Parathyroid adenoma (tissue), 2 donors: Measurements from ENCODE around the gene TENM4.

ENCODE experiments used
- H2AFZ ChIP-seq: fragments of 300-600 bp; sonication (generic); one replicate; pipeline ENCODE4 v1.7.0; 2017; ENCODE audit warnings: antibody characterized with exemption, mild to moderate bottlenecking
- H3K27ac ChIP-seq: fragments of 300-600 bp; sonication (generic); one replicate; pipeline ENCODE4 v1.7.0; 2017
- H3K27me3 ChIP-seq: fragments of 300-600 bp; sonication (generic); one replicate; pipeline ENCODE4 v1.7.0; 2017; ENCODE audit warnings: low read length; ENCODE audit not compliant: control insufficient read depth, insufficient read depth
- H3K36me3 ChIP-seq: fragments of 300-600 bp; sonication (generic); one replicate; pipeline ENCODE4 v1.7.0; 2017; ENCODE audit warnings: low read length; ENCODE audit not compliant: control insufficient read depth, insufficient read depth
- H3K4me1 ChIP-seq: fragments of 300-600 bp; sonication (generic); one replicate; pipeline ENCODE4 v1.7.0; 2017; ENCODE audit warnings: control low read depth
- H3K4me2 ChIP-seq: fragments of 300-600 bp; sonication (generic); one replicate; pipeline ENCODE4 v1.7.0; 2017; ENCODE audit warnings: low read length
- H3K4me3 ChIP-seq: fragments of 300-600 bp; sonication (generic); one replicate; pipeline ENCODE4 v1.7.0; 2017; ENCODE audit warnings: low read depth, low read length
- H3K79me2 ChIP-seq: fragments of 300-600 bp; sonication (generic); one replicate; pipeline ENCODE4 v1.7.0; 2017; ENCODE audit warnings: control low read depth
- H3K9ac ChIP-seq: fragments of 300-600 bp; sonication (generic); one replicate; pipeline ENCODE4 v1.7.0; 2017; ENCODE audit warnings: mild to moderate bottlenecking
- H3K9me3 ChIP-seq: fragments of 300-600 bp; sonication (generic); one replicate; pipeline ENCODE4 v1.7.0; 2017; ENCODE audit warnings: low read length; ENCODE audit not compliant: control insufficient read depth
- TF ChIP-seq, protein P1 (sequence below): fragments of 300-600 bp; sonication (generic); IDR thresholded peaks from one replicate; pipeline ENCODE4 v1.7.0; 2017; ENCODE audit warnings: antibody characterized with exemption, mild to moderate bottlenecking
- donor health status: primary hyperparathyroidism.

TENM4 gene

DNA sequence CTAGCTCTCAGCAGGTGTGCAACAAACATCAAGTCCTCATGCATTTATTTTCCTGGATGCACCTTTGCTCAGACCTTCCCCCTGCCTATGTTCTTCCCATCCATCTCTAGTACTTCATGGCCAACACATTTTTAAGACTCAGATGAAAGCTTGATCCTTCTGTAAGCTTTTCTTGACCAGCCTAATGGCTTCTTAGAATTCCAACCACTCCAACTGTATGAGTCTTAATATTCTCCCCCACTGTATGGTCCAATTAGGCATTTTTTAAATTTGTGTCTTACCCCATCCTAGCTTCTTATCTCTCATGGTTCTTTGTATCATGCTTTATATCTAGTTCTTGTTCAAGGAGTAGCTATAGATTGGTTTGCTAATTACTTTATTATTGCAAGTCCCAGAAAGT is 44.8 kb downstream of the TENM4 start:
- H2AFZ ChIP-seq, result no peak overlapping the region
- TF ChIP-seq, protein P1, sequence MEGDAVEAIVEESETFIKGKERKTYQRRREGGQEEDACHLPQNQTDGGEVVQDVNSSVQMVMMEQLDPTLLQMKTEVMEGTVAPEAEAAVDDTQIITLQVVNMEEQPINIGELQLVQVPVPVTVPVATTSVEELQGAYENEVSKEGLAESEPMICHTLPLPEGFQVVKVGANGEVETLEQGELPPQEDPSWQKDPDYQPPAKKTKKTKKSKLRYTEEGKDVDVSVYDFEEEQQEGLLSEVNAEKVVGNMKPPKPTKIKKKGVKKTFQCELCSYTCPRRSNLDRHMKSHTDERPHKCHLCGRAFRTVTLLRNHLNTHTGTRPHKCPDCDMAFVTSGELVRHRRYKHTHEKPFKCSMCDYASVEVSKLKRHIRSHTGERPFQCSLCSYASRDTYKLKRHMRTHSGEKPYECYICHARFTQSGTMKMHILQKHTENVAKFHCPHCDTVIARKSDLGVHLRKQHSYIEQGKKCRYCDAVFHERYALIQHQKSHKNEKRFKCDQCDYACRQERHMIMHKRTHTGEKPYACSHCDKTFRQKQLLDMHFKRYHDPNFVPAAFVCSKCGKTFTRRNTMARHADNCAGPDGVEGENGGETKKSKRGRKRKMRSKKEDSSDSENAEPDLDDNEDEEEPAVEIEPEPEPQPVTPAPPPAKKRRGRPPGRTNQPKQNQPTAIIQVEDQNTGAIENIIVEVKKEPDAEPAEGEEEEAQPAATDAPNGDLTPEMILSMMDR, result no peak
- no peaks in the 10 kb centered on the region for H3K9me3 ChIP-seq
- no peaks in the 10 kb centered on the region for H3K4me1 ChIP-seq
- no peaks in the 10 kb centered on the region for H3K79me2 ChIP-seq
- no peak overlapping the region for H3K4me3 ChIP-seq
- no peak overlapping the region for H3K9ac ChIP-seq
- H3K27me3 ChIP-seq, result no peaks in the 10 kb centered on the region
- no peaks in the 10 kb centered on the region for H3K36me3 ChIP-seq
- no peak overlapping the region for H3K4me2 ChIP-seq
- no peak overlapping the region for H3K27ac ChIP-seq

DNA sequence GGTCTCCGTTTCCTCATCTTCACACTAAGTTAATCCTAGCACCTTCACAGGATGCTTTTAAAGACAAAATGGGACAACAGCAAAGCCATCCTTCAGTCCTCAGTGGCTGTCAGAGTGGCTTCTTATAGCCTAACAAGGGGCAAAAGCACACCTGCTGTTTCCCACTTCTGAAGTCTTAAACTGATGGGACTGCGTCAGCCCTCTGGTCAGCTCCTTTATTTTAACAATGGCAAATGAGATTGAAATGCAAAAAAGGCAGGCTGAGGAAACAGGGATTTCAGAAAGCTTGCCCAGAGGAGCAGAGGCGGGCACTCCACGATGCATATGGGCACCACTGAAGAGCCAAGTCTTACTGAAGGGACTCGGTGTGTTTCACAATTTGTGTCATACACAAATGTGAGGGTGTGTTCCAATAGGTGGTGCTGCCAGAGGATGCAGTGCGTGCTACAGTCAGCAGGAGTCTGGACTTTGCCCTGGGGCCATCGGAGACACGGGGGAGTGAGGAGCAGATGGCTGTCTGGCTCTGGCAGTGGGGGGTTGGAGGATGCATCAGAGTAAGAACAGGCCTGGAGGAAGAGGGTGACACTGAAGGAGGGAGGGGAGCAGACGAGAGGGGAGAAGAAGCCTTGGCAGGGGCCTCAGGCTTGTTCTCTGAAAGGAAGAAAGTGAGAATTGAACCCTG is 47.3 kb downstream of the TENM4 start:
- TF ChIP-seq, protein P1, result no peak
- no peak overlapping the region for H3K27ac ChIP-seq
- no peaks in the 10 kb centered on the region for H3K4me1 ChIP-seq
- no peaks in the 10 kb centered on the region for H3K27me3 ChIP-seq
- H3K9me3 ChIP-seq, result no peaks in the 10 kb centered on the region
- H3K4me3 ChIP-seq, result no peak overlapping the region
- H3K4me2 ChIP-seq, result no peak overlapping the region
- H3K79me2 ChIP-seq, result no peaks in the 10 kb centered on the region
- H2AFZ ChIP-seq, result no peak overlapping the region
- H3K36me3 ChIP-seq, result no peaks in the 10 kb centered on the region
- H3K9ac ChIP-seq, result no peak overlapping the region

- no peak overlapping the region for H2AFZ ChIP-seq
- no peaks in the 10 kb centered on the region for H3K4me1 ChIP-seq
- TF ChIP-seq, protein P1, result no peak
- H3K4me3 ChIP-seq, result no peak overlapping the region
- H3K9me3 ChIP-seq, result no peaks in the 10 kb centered on the region
- H3K27me3 ChIP-seq, result no peaks in the 10 kb centered on the region
- H3K27ac ChIP-seq, result no peak overlapping the region
- H3K36me3 ChIP-seq, result no peaks in the 10 kb centered on the region
- no peaks in the 10 kb centered on the region for H3K79me2 ChIP-seq
- H3K4me2 ChIP-seq, result no peak overlapping the region
- H3K9ac ChIP-seq, result no peak overlapping the region
Measured at GRCh38 chr11:79392161-79392560, 48.7 kb downstream of the TENM4 start.

DNA sequence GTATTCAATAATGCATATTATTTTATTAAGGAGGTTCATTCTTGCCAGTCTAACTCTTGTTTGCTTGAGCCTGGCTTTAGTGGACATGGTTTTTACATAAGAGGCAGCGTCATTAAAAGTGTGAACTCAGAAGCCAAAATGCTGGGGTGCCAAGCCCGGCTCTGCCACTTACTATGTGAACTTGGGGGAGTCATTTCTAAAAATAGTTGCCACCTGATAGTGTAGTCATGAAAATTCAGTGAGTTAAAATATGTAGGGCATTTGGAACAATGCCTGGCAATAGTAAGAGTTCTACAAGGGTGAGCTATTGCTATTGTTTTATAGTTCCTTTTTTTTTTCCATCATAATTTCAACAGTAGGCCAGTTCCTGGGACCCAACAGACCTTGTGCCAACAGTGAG is 49.9 kb downstream of the TENM4 start:
- no peak overlapping the region for H3K4me2 ChIP-seq
- no peak overlapping the region for H3K4me3 ChIP-seq
- H3K9me3 ChIP-seq, result no peaks in the 10 kb centered on the region
- TF ChIP-seq, protein P1, result no peak
- no peaks in the 10 kb centered on the region for H3K27me3 ChIP-seq
- no peaks in the 10 kb centered on the region for H3K36me3 ChIP-seq
- H3K79me2 ChIP-seq, result no peaks in the 10 kb centered on the region
- no peak overlapping the region for H3K27ac ChIP-seq
- H2AFZ ChIP-seq, result no peak overlapping the region
- H3K4me1 ChIP-seq, result no peaks in the 10 kb centered on the region
- H3K9ac ChIP-seq, result no peak overlapping the region

- Histone ChIP-seq H3K27me3 (no peaks in the 10 kb centered on the region), H3K4me3 (no peak overlapping the region), H3K79me2 (no peaks in the 10 kb centered on the region), H3K36me3 (no peaks in the 10 kb centered on the region), H3K9ac (no peak overlapping the region), H2AFZ (no peak overlapping the region), H3K4me1 (no peaks in the 10 kb centered on the region), H3K9me3 (no peaks in the 10 kb centered on the region), H3K27ac (no peak overlapping the region), H3K4me2 (no peak overlapping the region)
- TF ChIP-seq, protein P1, result no peak
Measured at GRCh38 chr11:79390477-79390876, 50.4 kb downstream of the TENM4 start.
